OCI-M1 (cell line): ENCODE measurements around the gene ELMO1.

Source experiments
- DNase-seq: peaks from one replicate; lab custom pipeline; 2025; lab: John Stamatoyannopoulos, UW

Gene ELMO1

GRCh38 chr7:36972140-36972518 lies 476.5 kb downstream of the ELMO1 start:
- peak; percentile 5 for DNase-seq

GRCh38 chr7:36971515-36972139 lies 477.0 kb downstream of the ELMO1 start:
- no peak for DNase-seq

DNA sequence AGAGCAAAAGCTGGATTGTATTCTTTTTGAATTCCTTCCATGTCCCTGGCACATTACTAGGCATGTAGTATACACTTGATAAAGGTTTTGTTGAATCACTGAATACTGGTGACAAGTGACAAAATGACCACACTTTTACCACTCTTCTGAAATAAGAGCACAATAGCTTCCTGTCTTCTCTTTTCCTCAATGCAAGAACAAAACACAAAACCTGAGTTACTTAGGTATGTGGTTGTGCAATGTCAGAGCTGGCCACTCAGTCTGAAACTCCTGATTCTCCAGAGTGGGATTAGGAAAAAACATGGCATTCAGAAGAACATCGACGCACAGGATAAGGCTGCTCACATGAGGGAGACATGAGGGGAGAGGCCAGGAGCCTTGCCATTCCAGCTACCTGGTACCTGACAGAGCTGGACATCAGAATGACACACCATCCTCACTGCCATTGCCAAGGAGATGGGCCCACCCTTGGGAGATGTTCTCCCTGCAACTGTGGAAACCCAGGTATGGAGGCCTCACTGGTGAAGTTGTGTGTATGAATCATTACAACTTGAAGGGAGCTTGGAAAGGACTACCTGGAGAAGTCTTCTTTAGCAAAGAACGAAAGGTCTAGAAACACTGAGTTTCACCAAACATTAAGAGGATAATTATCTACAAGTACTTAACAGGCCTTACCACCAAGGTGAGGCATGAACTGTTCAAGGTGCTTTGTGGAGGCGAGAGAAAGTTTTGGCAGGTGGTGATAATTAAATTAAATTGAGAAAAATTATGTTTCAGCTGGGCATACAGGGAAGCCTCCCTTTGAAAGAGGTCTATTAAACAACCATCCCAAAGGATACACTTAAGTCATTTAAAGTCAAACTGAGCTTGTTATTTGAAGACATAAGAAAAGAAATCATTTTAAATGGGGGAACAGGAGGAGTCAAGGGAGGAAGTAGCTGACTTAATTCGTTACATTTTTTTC lies 477.8 kb downstream of the ELMO1 start:
- DNase-seq, result no peak

- peak; percentile 63 for DNase-seq
Observed at GRCh38 chr7:36969376-36969775, 479.3 kb downstream of the ELMO1 start.

- peak; percentile 69 for DNase-seq
Observed at GRCh38 chr7:36967387-36967786, 481.3 kb downstream of the ELMO1 start.

- DNase-seq, result no peak
Observed at GRCh38 chr7:36966636-36967035, 482.0 kb downstream of the ELMO1 start.

DNA sequence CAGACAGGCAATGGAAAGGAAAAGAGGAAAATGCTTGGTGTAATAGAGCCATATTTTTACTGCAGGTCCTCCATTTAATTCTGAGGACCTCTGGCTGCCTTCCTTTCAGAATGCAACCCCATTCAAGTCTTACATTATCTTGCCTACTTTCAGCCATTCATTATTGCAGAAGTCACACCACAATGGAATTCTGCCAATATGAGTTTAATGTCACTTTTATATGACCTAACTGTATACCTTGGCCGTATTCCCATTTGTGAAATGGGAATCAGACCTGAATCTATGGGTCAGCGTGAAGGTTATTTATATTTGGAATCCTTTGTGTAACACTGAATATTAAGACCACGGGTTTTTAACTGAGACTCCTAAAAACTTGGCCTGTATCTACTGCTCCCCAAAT lies 482.6 kb downstream of the ELMO1 start:
- DNase-seq, result no peak

- no peak for DNase-seq
Observed at GRCh38 chr7:36965625-36966024, 483.0 kb downstream of the ELMO1 start.

- DNase-seq, result no peak
Observed at GRCh38 chr7:36964297-36964696, 484.4 kb downstream of the ELMO1 start.

GRCh38 chr7:36962367-36962766 lies 486.3 kb downstream of the ELMO1 start:
- DNase-seq, result no peak

GRCh38 chr7:36961693-36962092 lies 487.0 kb downstream of the ELMO1 start:
- no peak for DNase-seq

- DNase-seq, result no peak
Observed at GRCh38 chr7:36961097-36961496, 487.6 kb downstream of the ELMO1 start.

- DNase-seq, result no peak
Observed at GRCh38 chr7:36960105-36960504, 488.6 kb downstream of the ELMO1 start.

DNA sequence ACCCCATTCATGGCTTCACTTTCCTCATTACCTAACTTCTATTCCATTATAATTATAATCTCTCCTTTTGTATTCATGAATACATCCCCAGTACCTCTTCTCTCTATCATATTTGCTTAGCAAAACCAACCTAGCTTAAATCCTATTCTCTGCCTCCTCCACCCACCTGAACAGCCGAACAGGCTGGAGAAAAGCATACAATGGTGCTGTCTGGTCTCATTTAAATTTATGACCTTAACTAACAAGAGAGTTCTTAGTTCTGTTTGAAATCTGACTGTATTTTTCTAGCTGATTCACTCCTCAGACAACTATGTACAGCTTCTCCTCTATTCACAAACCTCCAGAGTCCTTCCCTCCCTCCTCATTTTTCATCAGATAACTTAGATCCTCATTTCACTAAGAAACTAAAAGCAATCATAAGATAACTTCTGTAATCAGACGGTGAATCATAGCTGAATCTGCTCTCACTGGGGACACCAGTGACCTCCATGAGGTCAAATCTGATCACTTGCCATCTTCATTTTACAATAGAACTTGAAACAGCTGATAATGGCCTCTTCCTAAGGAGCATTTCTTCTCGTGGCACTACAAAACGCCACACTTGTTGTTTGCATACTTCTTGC lies 490.4 kb downstream of the ELMO1 start:
- DNase-seq, result no peak

DNA sequence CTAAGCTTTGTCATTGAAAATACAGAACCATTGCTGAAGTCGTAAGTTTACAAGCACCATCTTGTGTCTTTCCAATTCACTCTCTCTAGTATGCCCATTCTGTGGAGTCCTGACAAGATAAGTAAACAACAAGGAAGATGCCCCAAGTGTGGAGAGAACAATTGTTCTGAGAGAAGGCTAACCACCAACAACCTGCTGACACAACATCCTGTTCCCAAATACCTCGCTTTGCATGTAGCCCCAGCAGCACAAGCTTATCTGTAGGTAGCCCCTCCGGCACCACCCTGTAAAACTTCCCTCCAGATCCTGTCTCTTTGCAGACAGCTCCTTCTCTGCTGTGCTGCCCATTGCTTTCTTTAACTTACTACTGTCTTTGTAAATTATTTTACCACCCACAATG lies 491.0 kb downstream of the ELMO1 start:
- no peak for DNase-seq

DNA sequence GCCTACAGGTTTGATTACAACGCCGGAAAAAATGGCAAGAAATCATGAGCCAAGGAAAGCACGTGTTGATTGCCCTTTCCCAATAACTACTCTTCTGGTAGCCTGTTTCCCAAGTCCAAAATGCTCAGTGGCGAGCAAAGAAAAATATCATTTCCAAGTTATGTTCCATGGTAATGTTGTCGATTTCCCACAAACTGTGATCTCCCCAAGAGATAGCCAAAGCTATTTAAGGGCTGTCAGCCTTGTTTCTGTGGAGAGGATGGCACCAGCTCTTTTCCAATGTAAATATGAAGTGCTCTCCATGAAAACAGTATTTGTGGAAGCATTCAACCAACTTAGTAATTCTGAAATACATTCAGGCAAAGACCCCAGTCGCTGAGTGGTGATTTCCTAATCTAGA lies 491.9 kb downstream of the ELMO1 start:
- DNase-seq, result no peak

- DNase-seq, result no peak
Observed at GRCh38 chr7:36955456-36956129, 493.1 kb downstream of the ELMO1 start.

GRCh38 chr7:36951257-36951697 lies 497.4 kb downstream of the ELMO1 start:
- DNase-seq, result no peak

DNA sequence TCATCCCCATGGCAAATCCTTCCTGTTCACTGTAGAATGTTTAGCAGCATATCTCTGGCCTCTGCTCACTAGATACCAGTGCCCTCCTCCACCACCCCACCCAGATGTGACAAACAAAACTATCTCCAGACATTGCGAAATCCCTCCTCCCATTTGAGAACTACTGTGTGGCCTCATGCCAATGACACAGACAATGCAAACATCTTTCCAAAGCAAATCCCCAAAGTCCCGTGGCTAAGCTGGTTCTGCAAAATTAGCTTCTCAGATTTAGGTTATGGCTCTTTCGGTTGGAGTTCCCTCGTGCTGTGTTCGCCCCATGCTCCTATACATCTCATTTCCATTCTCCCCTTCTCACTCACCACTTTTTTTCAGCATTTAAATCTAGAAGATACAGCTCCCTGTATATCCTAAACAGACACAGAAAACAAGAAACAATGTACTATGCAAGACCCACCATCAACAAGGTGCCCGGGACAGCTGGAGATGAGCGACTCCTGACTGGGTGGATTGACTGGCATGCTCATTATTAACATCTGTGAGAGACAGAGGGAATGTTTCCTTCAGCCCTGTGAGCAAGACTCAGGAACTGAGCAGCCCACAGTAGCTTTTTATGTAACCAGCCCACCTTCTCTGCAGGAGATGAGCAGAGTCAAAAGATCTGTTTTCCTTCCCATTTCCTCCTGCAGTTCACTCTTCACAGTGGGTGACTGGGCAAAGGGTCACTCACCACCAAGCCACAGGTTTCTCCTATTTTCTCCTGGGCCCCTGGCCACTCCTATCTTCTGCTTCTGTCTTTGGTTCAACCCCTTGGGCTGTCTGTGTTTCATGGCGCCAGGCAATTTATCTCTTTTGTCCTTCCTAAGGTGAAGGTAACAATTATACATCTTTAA lies 498.7 kb downstream of the ELMO1 start:
- DNase-seq, result peak; percentile 75

DNA sequence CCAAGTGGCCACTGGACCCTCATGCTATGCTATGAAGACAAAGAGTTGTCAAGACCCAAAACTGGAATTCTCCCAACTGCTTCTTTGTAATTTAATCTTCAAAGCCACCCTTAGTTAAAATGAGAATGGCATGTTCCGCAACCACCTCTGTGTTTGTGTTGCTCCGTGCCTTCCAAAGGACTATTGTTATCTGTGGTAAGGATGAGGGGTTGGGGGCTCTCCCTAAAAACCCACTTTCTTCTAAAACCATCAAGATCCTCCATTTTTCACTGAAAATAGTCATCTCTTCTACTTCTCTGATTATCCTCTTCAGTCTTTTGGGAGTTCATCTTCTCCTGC lies 502.3 kb downstream of the ELMO1 start:
- no peak for DNase-seq

DNA sequence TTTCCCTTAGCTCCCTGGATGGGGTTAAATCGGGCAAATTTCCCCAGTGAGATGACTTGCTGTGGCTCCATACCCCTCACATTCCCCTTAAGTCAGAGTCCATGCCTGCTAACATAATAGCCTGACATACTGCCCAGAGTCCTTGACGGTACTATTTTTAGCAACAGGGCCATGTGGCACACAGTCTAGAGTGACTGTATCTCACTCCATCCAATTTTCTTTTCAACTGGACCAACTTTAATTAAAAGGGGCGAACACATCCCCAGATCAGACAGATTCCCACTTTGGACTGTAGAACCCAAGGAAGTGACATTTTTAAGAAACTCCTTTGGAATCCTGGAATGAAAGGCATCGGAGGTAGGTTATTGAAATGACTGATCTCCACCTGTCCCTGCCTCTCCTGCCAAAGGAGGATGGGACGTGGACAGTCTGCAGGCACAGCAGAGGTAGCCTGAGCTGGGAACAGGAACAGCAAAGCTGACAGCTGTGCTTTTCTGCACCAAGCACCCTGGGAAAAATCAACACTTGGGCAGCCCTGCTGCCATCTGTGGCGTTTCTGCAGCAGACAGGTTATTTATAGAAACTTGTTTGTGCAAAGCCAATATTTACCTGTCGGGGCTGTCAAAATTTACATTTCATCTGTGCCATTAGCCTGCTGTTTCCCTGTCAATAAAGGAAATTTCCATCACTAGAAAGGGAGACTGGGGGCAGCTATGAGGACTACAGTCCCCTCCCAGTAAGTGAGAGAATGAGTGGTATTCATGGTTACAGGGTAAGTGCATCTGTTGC lies 502.9 kb downstream of the ELMO1 start:
- DNase-seq, result no peak
